Measurements from ENCODE around the gene CBX3.

DNA sequence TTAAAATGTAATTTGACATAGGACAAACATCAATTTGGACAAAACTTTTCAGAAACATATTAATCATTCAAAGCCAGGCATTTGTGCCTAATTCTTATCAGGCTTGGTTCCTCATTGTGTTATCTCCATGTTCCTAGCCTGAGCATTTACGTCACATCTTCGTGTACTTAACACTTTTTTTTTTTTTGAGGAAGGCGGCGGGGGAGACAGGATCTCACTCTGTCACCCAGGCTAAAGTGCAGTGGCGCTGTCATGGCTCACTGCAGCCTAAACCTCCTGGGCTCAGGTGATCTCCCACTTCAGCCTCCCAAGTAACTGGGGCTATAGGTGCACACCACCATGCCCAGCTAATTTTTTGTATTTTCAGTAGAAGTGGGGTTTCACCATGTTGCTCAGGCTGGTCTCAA, 20.8 kb upstream of the CBX3 start:
- TF ChIP-seq ZNF775 (CRISPR knock-in tag; IDR thresholded peaks at IDR 0.05; ENCODE audit: borderline replicate concordance): no peak
- TF ChIP-seq BRF2 (CRISPR knock-in tag; IDR thresholded peaks at IDR 0.05): no peak
- TF ChIP-seq MED1 (CRISPR knock-in tag; IDR thresholded peaks at IDR 0.05): no peak
- TF ChIP-seq CTCF (CRISPR knock-in tag; IDR thresholded peaks at IDR 0.05): no peak
- no peak for TF ChIP-seq ZNF143 (CRISPR knock-in tag; IDR thresholded peaks at IDR 0.05)
- no peak for TF ChIP-seq CBFB (CRISPR knock-in tag; IDR thresholded peaks at IDR 0.05)
- no peak for TF ChIP-seq ETV6 (CRISPR knock-in tag; conservative IDR thresholded peaks at IDR 0.05)
- TF ChIP-seq MYC (CRISPR knock-in tag; IDR thresholded peaks at IDR 0.05; ENCODE audit: borderline replicate concordance): no peak
- no peak for TF ChIP-seq CEBPB (IDR thresholded peaks at IDR 0.05; ENCODE audit: borderline replicate concordance, low read depth, low read length)
- TF ChIP-seq NCOA1 (CRISPR knock-in tag; IDR thresholded peaks at IDR 0.05): no peak
- TF ChIP-seq THAP11 (CRISPR knock-in tag; IDR thresholded peaks at IDR 0.05): no peak
- no peak for TF ChIP-seq ZNF776 (CRISPR knock-in tag; IDR thresholded peaks at IDR 0.05)
- TF ChIP-seq NCOA2 (CRISPR knock-in tag; IDR thresholded peaks at IDR 0.05): no peak
- TF ChIP-seq, protein P1, sequence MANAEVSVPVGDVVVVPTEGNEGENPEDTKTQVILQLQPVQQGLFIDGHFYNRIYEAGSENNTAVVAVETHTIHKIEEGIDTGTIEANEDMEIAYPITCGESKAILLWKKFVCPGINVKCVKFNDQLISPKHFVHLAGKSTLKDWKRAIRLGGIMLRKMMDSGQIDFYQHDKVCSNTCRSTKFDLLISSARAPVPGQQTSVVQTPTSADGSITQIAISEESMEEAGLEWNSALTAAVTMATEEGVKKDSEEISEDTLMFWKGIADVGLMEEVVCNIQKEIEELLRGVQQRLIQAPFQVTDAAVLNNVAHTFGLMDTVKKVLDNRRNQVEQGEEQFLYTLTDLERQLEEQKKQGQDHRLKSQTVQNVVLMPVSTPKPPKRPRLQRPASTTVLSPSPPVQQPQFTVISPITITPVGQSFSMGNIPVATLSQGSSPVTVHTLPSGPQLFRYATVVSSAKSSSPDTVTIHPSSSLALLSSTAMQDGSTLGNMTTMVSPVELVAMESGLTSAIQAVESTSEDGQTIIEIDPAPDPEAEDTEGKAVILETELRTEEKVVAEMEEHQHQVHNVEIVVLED (CRISPR knock-in tag; IDR thresholded peaks at IDR 0.05; ENCODE audit: borderline replicate concordance): no peak

Data from HepG2 (cell line).